Panc1 (cell line): ENCODE results near the gene SGCA.

Experiments
- POLR2AphosphoS5 ChIP-seq: IDR thresholded peaks from 2 replicates; pipeline ENCODE4 v1.6.1; 2012; ENCODE audit warnings: mild to moderate bottlenecking, low read depth, low read length, moderate library complexity
- SIN3A ChIP-seq: IDR thresholded peaks from 2 replicates; pipeline ENCODE4 v1.6.1; 2012; ENCODE audit warnings: low read depth, mild to moderate bottlenecking, low read length, moderate library complexity, borderline replicate concordance; ENCODE audit not compliant: insufficient read depth
- TCF7L2 ChIP-seq: IDR thresholded peaks from 2 replicates; pipeline ENCODE4 v1.6.1; 2011; ENCODE audit warnings: mild to moderate bottlenecking, low read depth, low read length, inconsistent platforms
- TF ChIP-seq, protein P1 (sequence below): fragments of 450-650 bp; IDR thresholded peaks from 2 replicates; pipeline ENCODE4 v1.5.1; 2017; ENCODE audit warnings: mild to moderate bottlenecking
- TF ChIP-seq, protein P2 (sequence below), 2 experiments: IDR thresholded peaks; 2 replicates each; pipeline ENCODE4 v1.6.1; 2011 to 2012; ENCODE audit warnings: low read depth in 2 of 2, control low read depth in 1 of 2, low read length in 1 of 2, mild to moderate bottlenecking in 1 of 2, moderate library complexity in 1 of 2; ENCODE audit not compliant: insufficient read depth in 1 of 2

DNA sequence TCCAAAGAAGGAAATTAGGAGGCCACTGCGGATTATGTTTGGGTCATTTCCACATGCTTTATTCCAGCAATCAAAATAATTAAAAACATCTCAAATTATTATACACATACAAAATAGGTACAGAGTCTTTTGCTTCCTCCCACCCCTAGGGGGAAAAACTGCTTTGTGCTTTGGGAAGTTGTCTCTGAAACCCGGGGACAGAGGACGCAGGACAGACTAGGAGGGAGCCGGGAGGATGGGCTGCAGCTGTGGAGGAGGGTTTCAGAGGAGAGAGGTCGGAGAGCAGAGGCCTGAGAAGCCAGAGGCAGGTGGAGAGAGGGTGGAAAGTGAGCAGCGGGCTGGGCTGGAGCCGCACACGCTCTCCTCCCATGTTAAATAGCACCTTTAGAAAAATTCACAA lies 18.3 kb downstream of the SGCA start:
- TF ChIP-seq, protein P1, sequence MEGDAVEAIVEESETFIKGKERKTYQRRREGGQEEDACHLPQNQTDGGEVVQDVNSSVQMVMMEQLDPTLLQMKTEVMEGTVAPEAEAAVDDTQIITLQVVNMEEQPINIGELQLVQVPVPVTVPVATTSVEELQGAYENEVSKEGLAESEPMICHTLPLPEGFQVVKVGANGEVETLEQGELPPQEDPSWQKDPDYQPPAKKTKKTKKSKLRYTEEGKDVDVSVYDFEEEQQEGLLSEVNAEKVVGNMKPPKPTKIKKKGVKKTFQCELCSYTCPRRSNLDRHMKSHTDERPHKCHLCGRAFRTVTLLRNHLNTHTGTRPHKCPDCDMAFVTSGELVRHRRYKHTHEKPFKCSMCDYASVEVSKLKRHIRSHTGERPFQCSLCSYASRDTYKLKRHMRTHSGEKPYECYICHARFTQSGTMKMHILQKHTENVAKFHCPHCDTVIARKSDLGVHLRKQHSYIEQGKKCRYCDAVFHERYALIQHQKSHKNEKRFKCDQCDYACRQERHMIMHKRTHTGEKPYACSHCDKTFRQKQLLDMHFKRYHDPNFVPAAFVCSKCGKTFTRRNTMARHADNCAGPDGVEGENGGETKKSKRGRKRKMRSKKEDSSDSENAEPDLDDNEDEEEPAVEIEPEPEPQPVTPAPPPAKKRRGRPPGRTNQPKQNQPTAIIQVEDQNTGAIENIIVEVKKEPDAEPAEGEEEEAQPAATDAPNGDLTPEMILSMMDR = no peak
- TF ChIP-seq POLR2AphosphoS5 (no peak), SIN3A (no peak), TCF7L2 (no peak)
- TF ChIP-seq, protein P2, sequence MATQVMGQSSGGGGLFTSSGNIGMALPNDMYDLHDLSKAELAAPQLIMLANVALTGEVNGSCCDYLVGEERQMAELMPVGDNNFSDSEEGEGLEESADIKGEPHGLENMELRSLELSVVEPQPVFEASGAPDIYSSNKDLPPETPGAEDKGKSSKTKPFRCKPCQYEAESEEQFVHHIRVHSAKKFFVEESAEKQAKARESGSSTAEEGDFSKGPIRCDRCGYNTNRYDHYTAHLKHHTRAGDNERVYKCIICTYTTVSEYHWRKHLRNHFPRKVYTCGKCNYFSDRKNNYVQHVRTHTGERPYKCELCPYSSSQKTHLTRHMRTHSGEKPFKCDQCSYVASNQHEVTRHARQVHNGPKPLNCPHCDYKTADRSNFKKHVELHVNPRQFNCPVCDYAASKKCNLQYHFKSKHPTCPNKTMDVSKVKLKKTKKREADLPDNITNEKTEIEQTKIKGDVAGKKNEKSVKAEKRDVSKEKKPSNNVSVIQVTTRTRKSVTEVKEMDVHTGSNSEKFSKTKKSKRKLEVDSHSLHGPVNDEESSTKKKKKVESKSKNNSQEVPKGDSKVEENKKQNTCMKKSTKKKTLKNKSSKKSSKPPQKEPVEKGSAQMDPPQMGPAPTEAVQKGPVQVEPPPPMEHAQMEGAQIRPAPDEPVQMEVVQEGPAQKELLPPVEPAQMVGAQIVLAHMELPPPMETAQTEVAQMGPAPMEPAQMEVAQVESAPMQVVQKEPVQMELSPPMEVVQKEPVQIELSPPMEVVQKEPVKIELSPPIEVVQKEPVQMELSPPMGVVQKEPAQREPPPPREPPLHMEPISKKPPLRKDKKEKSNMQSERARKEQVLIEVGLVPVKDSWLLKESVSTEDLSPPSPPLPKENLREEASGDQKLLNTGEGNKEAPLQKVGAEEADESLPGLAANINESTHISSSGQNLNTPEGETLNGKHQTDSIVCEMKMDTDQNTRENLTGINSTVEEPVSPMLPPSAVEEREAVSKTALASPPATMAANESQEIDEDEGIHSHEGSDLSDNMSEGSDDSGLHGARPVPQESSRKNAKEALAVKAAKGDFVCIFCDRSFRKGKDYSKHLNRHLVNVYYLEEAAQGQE (IDR thresholded peaks at IDR 0.05; ENCODE audit: insufficient read depth in 1 of 2, low read depth in 2 of 2, low read length in 1 of 2) = no peak
